Activated CD4-positive, alpha-beta T cell treated with anti-CD3 and anti-CD28 coated beads for 36 hours (primary cell): ENCODE results near the gene CASS4. TPM values are rescaled to one million over a fixed set of nuclear protein-coding genes. Genes with fewer than 3 reads are reported as not detected.

Experiments used
- ATAC-seq: fragments of 200-7000 bp; cut with Tn5 transposase; one replicate; pipeline ENCODE4 v1.10.0; 2021; ENCODE audit warnings: mild to moderate bottlenecking, moderate library complexity
- CTCF ChIA-PET: fragments of 350-600 bp; sonication (Branson Sonifier 250); formaldehyde crosslinking; loops from one replicate; lab custom pipeline; 2021; ENCODE audit warnings: antibody characterized with exemption; lab: Charles Lee
- POLR2A ChIA-PET: fragments of 350-600 bp; sonication (Branson Sonifier 250); formaldehyde crosslinking; loops from one replicate; lab custom pipeline; 2021; ENCODE audit warnings: antibody characterized with exemption, inconsistent platforms; lab: Charles Lee
- DNase-seq: peaks from one replicate; pipeline ENCODE4 v3.0.0-alpha.2; 2020
- H3K27ac Mint-ChIP-seq: one replicate; pipeline ENCODE4 v1.8.0; 2021; ENCODE audit warnings: mixed read lengths
- H3K27me3 Mint-ChIP-seq: one replicate; pipeline ENCODE4 v1.8.0; 2021; ENCODE audit warnings: mixed read lengths
- H3K36me3 Mint-ChIP-seq: one replicate; pipeline ENCODE4 v1.8.0; 2021; ENCODE audit warnings: low read depth, mixed read lengths
- H3K4me1 Mint-ChIP-seq: one replicate; pipeline ENCODE4 v1.8.0; 2021; ENCODE audit warnings: mixed read lengths
- H3K4me3 Mint-ChIP-seq: one replicate; pipeline ENCODE4 v1.8.0; 2021; ENCODE audit warnings: mild to moderate bottlenecking, moderate library complexity, mixed read lengths
- H3K9me3 Mint-ChIP-seq: one replicate; pipeline ENCODE4 v1.8.0; 2021; ENCODE audit warnings: low read depth, mixed read lengths
- intact Hi-C, 2 experiments: fragments of 100-400 bp; cut with DNase I in 1 of 2; cut with micrococcal nuclease in 1 of 2; formaldehyde crosslinking; loops; one replicate each; pipeline versions ENCODE4 v1.14.2 to v1.15.1; 2022 to 2024; cut with DNase I, micrococcal nuclease
- total RNA-seq, 2 experiments: library from RNA; stranded (reverse); gene quantifications; one replicate each; pipeline ENCODE4 v1.2.3, GENCODE V29; 2021

Gene CASS4, protein sequence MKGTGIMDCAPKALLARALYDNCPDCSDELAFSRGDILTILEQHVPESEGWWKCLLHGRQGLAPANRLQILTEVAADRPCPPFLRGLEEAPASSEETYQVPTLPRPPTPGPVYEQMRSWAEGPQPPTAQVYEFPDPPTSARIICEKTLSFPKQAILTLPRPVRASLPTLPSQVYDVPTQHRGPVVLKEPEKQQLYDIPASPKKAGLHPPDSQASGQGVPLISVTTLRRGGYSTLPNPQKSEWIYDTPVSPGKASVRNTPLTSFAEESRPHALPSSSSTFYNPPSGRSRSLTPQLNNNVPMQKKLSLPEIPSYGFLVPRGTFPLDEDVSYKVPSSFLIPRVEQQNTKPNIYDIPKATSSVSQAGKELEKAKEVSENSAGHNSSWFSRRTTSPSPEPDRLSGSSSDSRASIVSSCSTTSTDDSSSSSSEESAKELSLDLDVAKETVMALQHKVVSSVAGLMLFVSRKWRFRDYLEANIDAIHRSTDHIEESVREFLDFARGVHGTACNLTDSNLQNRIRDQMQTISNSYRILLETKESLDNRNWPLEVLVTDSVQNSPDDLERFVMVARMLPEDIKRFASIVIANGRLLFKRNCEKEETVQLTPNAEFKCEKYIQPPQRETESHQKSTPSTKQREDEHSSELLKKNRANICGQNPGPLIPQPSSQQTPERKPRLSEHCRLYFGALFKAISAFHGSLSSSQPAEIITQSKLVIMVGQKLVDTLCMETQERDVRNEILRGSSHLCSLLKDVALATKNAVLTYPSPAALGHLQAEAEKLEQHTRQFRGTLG
- 1 to 10 TPM; 5.1 to 5.6 TPM for total RNA-seq

GRCh38 chr20:56411759-56412472, at the start of gene CASS4:
Gene CASS4 (plus strand): TSS chr20:56412260. CDS start chr20:56412459, 199 bp downstream.
- Mint-ChIP-seq H3K27ac (peak within 1 kb of the TSS; percentile 94), H3K9me3 (peaks cover 1% of the 10 kb centered on the region), H3K4me3 (peak within 1 kb of the TSS; percentile 69), H3K36me3 (peaks cover 38% of the 10 kb centered on the region), H3K4me1 (peaks cover 47% of the 10 kb centered on the region), H3K27me3 (no peaks in the 10 kb centered on the region)
- intact Hi-C loops: loop anchor here (1.0 to 10.0 kb wide), 3 partner anchors 56 to 983 kb away; partner anchors contain the start of genes RAE1 (in 1 of the 2), RBM38 (in 1 of the 2) and RTF2 (in 1 of the 2)
- ATAC-seq (peak; percentile 53), DNase-seq (peak; percentile 63)
- POLR2A ChIA-PET: interaction anchor here (0.6 to 1.6 kb wide), 5 partner anchors 14 to 58 kb away, joined by 3 to 6 read pairs (median 3); partner anchors contain the start of genes AURKA, CSTF1 and RTF2
- CTCF ChIA-PET: interaction anchor here (0.7 to 2.9 kb wide), 7 partner anchors 10 to 138 kb away, joined by 3 to 14 read pairs (median 7); partner anchors contain the start of genes AURKA and CSTF1

GRCh38 chr20:56362833-56363413, 49.1 kb upstream of the CASS4 start:
- H3K4me3 Mint-ChIP-seq: no peak overlapping the region

GRCh38 chr20:56363491-56363890, 48.6 kb upstream of the CASS4 start:
- no peaks in the 10 kb centered on the region for H3K9me3 Mint-ChIP-seq
- no peak overlapping the region for H3K4me3 Mint-ChIP-seq
- intact Hi-C loops: no loop called here
- POLR2A ChIA-PET: no interaction called here
- peaks cover 8% of the 10 kb centered on the region for H3K36me3 Mint-ChIP-seq
- no peak overlapping the region for H3K27ac Mint-ChIP-seq
- no peaks in the 10 kb centered on the region for H3K27me3 Mint-ChIP-seq
- ATAC-seq (no peak), DNase-seq (no peak)
- CTCF ChIA-PET: interaction anchor here (0.6 kb wide), 1 partner anchor 137 kb away, joined by 9 read pairs; no protein-coding TSS in a partner anchor
- peaks cover 12% of the 10 kb centered on the region for H3K4me1 Mint-ChIP-seq

More at GRCh38 chr20:56362833-56363413, 49.1 kb upstream of the CASS4 start:
- POLR2A ChIA-PET: no interaction called here
- no peaks in the 10 kb centered on the region for H3K9me3 Mint-ChIP-seq
- intact Hi-C loops: no loop called here
- H3K27ac Mint-ChIP-seq: no peak overlapping the region
- CTCF ChIA-PET: interaction anchor here (0.6 kb wide), 1 partner anchor 138 kb away, joined by 9 read pairs; no protein-coding TSS in a partner anchor
- no peaks in the 10 kb centered on the region for H3K27me3 Mint-ChIP-seq
- H3K36me3 Mint-ChIP-seq: peaks cover 6% of the 10 kb centered on the region
- peaks cover 17% of the 10 kb centered on the region for H3K4me1 Mint-ChIP-seq
- ATAC-seq: no peak
- DNase-seq: no peak

- Mint-ChIP-seq H3K36me3 (peaks cover 37% of the 10 kb centered on the region), H3K27ac (no peak overlapping the region), H3K9me3 (no peaks in the 10 kb centered on the region), H3K27me3 (no peaks in the 10 kb centered on the region), H3K4me1 (peaks cover 10% of the 10 kb centered on the region), H3K4me3 (no peak overlapping the region)
- CTCF ChIA-PET: interaction anchor here (0.8 to 1.2 kb wide), 3 partner anchors 9 to 24 kb away, joined by 4 to 6 read pairs (median 5); partner anchors contain the start of genes AURKA, CSTF1 and FAM210B
- intact Hi-C loops: no loop called here
- DNase-seq (no peak), ATAC-seq (no peak)
- POLR2A ChIA-PET: no interaction called here
These were observed 43.5 kb upstream of the CASS4 start for GRCh38 chr20:56368351-56369134.

- ChIA-PET POLR2A (no interaction called here), CTCF (interaction anchor here (0.8 to 1.2 kb wide), 3 partner anchors 10 to 23 kb away, joined by 4 to 6 read pairs (median 5); partner anchors contain the start of genes AURKA, CSTF1 and FAM210B)
- Mint-ChIP-seq H3K9me3 (no peaks in the 10 kb centered on the region), H3K4me1 (peaks cover 13% of the 10 kb centered on the region), H3K36me3 (peaks cover 43% of the 10 kb centered on the region), H3K27me3 (no peaks in the 10 kb centered on the region), H3K27ac (no peak overlapping the region), H3K4me3 (no peak overlapping the region)
- no peak for ATAC-seq
- intact Hi-C loops: no loop called here
- no peak for DNase-seq
These were observed 42.9 kb upstream of the CASS4 start for GRCh38 chr20:56369179-56369578.

DNA sequence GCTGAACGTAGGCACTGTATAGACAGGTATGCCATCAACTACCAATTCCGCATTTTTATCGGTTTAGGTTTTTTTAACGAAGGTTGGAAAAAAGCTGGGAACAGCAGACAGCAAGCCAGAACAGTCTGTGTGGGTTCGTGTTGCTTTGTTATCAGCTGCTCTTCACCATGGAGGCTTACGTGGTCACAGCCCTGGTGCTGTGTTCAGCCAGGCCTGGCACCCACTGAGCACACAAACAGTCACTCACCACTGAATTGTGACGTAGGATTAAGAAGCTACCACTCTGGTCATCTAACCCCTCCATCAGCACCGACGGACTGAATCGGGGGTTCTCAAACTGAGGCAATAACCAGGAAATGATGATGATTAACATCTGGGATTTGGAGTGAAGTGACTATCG, 40.1 kb upstream of the CASS4 start:
- ATAC-seq (no peak), DNase-seq (no peak)
- H3K27ac Mint-ChIP-seq: no peak overlapping the region
- no peak overlapping the region for H3K4me3 Mint-ChIP-seq
- peaks cover 15% of the 10 kb centered on the region for H3K4me1 Mint-ChIP-seq
- POLR2A ChIA-PET: no interaction called here
- CTCF ChIA-PET: interaction anchor here (0.8 to 0.9 kb wide), 2 partner anchors 13 to 28 kb away, joined by 3 read pairs; no protein-coding TSS in a partner anchor
- no peaks in the 10 kb centered on the region for H3K9me3 Mint-ChIP-seq
- intact Hi-C loops: no loop called here
- H3K27me3 Mint-ChIP-seq: no peaks in the 10 kb centered on the region
- peaks cover 53% of the 10 kb centered on the region for H3K36me3 Mint-ChIP-seq

DNA sequence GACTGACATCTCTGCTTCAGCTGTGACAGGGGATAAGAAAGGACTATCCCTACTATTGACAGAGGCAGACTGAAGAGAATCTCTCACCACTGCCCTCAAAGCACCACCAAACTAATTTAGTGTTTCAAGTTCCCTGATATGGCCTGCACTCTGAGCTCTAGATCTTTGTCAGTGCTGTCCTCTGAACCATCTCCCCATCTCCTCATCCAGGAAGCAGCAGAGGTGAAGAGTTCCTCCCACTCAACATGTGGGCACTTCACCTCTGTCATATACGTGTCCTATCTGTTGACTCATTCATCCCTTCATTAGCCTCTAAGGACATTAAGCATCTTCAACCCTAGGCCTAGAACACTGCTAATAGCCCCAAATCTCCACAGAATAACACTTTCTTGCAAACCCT, 39.2 kb upstream of the CASS4 start:
- CTCF ChIA-PET: interaction anchor here (0.8 to 0.9 kb wide), 2 partner anchors 12 to 29 kb away, joined by 3 read pairs; no protein-coding TSS in a partner anchor
- Mint-ChIP-seq H3K27me3 (no peaks in the 10 kb centered on the region), H3K36me3 (peaks cover 60% of the 10 kb centered on the region), H3K27ac (peak overlapping the region; percentile 29), H3K4me3 (no peak overlapping the region), H3K4me1 (peaks cover 15% of the 10 kb centered on the region), H3K9me3 (no peaks in the 10 kb centered on the region)
- ATAC-seq (peak; percentile 60), DNase-seq (no peak)
- intact Hi-C loops: no loop called here
- POLR2A ChIA-PET: no interaction called here

GRCh38 chr20:56373942-56374341, 38.1 kb upstream of the CASS4 start:
- peak; percentile 19 for DNase-seq
- H3K9me3 Mint-ChIP-seq: no peaks in the 10 kb centered on the region
- intact Hi-C loops: no loop called here

GRCh38 chr20:56376331-56376730, 35.7 kb upstream of the CASS4 start:
- no peak overlapping the region for H3K27ac Mint-ChIP-seq
- ATAC-seq (no peak), DNase-seq (no peak)
- peaks cover 65% of the 10 kb centered on the region for H3K36me3 Mint-ChIP-seq
- ChIA-PET POLR2A (no interaction called here), CTCF (no interaction called here)
- no peaks in the 10 kb centered on the region for H3K27me3 Mint-ChIP-seq
- H3K9me3 Mint-ChIP-seq: no peaks in the 10 kb centered on the region
- H3K4me3 Mint-ChIP-seq: no peak overlapping the region
- H3K4me1 Mint-ChIP-seq: peaks cover 15% of the 10 kb centered on the region
- intact Hi-C loops: no loop called here

More at GRCh38 chr20:56373942-56374341, 38.1 kb upstream of the CASS4 start:
- Mint-ChIP-seq H3K27ac (no peak overlapping the region), H3K27me3 (no peaks in the 10 kb centered on the region), H3K36me3 (peaks cover 70% of the 10 kb centered on the region), H3K4me1 (peaks cover 15% of the 10 kb centered on the region), H3K4me3 (no peak overlapping the region)
- CTCF ChIA-PET: interaction anchor here (1.0 kb wide), 1 partner anchor 14 kb away, joined by 3 read pairs; no protein-coding TSS in a partner anchor
- ATAC-seq: peak; percentile 83
- POLR2A ChIA-PET: interaction anchor here (0.7 kb wide), 1 partner anchor 13 kb away, joined by 7 read pairs; no protein-coding TSS in a partner anchor

DNA sequence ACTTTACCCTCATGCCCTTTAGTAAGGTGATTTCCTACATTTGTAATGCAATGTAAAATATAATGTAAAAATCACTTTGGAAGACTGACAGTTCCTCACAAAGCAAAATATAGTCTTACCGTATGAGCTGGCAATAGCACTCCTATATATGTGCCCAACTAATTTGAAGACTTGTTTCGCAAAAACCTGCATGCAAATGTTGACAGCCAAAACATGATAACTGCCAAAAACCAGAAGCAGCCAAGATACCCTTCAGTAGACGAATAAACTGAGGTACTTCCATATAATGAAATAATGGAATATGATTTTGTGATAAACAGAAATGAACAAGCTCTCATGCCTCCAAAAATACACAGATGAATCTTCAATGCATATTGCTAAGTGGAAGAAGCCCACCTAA, 33.7 kb upstream of the CASS4 start:
- no peaks in the 10 kb centered on the region for H3K9me3 Mint-ChIP-seq
- H3K27me3 Mint-ChIP-seq: no peaks in the 10 kb centered on the region
- H3K4me3 Mint-ChIP-seq: no peak overlapping the region
- DNase-seq: no peak
- peaks cover 13% of the 10 kb centered on the region for H3K4me1 Mint-ChIP-seq
- ChIA-PET CTCF (no interaction called here), POLR2A (no interaction called here)
- H3K27ac Mint-ChIP-seq: no peak overlapping the region
- H3K36me3 Mint-ChIP-seq: peaks cover 73% of the 10 kb centered on the region
- ATAC-seq: no peak
- intact Hi-C loops: no loop called here
